H1 (cell line): ENCODE measurements around the gene GOLGA3. TPM values are rescaled to one million over a fixed set of nuclear protein-coding genes. Genes with fewer than 3 reads are reported as not detected.

ENCODE experiments used
- CTCF ChIA-PET: fragments of 300-600 bp; sonication (Branson Sonifier 250); formaldehyde crosslinking; loops from one replicate; lab custom pipeline; 2021; ENCODE audit not compliant: partially characterized antibody; lab: Charles Lee
- POLR2A ChIA-PET: fragments of 300-600 bp; sonication (Branson Sonifier 250); formaldehyde crosslinking; loops from one replicate; lab custom pipeline; 2021; ENCODE audit warnings: inconsistent platforms; ENCODE audit not compliant: partially characterized antibody; lab: Charles Lee
- DNase-seq, 2 experiments: peaks; one replicate each; pipeline versions ENCODE4 v3.0.0 to v3.0.0-alpha.2; 2010 to 2022; ENCODE audit warnings: low spot score in 2 of 2, low read depth in 1 of 2, mixed read lengths in 1 of 2
- FAIRE-seq: peaks from 2 replicates; lab custom pipeline; 2011; peaks lifted over from hg19 to GRCh38; lab: Jason Lieb, UNC
- H2AFZ ChIP-seq: 2 replicates; pipeline ENCODE4 v1.8.1; 2012; ENCODE audit warnings: low read length, inconsistent platforms
- H2AK5ac ChIP-seq: 2 replicates; pipeline ENCODE4 v1.6.1; 2013; ENCODE audit warnings: low read depth, low read length
- H2BK120ac ChIP-seq: replicated peaks from 2 replicates; pipeline ENCODE3; 2013; ENCODE audit warnings: low read depth, low read length, inconsistent platforms
- H2BK12ac ChIP-seq: 2 replicates; pipeline ENCODE4 v1.6.1; 2013; ENCODE audit warnings: low read depth, low read length
- H2BK15ac ChIP-seq: 2 replicates; pipeline ENCODE4 v1.6.1; 2013; ENCODE audit warnings: low read length
- H2BK20ac ChIP-seq: 2 replicates; pipeline ENCODE4 v1.6.1; 2013; ENCODE audit warnings: low read length
- H2BK5ac ChIP-seq: 2 replicates; pipeline ENCODE4 v1.6.1; 2013; ENCODE audit warnings: low read depth, low read length
- H3K14ac ChIP-seq: 2 replicates; pipeline ENCODE4 v1.6.1; 2013; ENCODE audit warnings: inconsistent platforms; ENCODE audit not compliant: insufficient read length
- H3K18ac ChIP-seq: 2 replicates; pipeline ENCODE4 v1.6.1; 2013; ENCODE audit warnings: low read length; ENCODE audit errors: extremely low read depth
- H3K23ac ChIP-seq: 2 replicates; pipeline ENCODE4 v1.6.1; 2013; ENCODE audit warnings: inconsistent platforms; ENCODE audit not compliant: insufficient read length
- H3K23me2 ChIP-seq: 2 replicates; pipeline ENCODE4 v1.6.1; 2013; ENCODE audit warnings: low read depth, low read length
- H3K27ac ChIP-seq: 2 replicates; pipeline ENCODE4 v1.6.1; 2011; ENCODE audit warnings: low read depth, low read length, inconsistent platforms
- H3K27me3 ChIP-seq, 4 experiments: replicated peaks in 1 of 4; 1 replicate in 1 of 4; 2 replicates in 3 of 4; pipeline versions ENCODE4 v1.6.1 to v1.8.1; 2011 to 2013; ENCODE audit warnings: low read length in 3 of 4, mild to moderate bottlenecking in 3 of 4, inconsistent platforms in 2 of 4, mixed read lengths in 2 of 4, moderate library complexity in 1 of 4; ENCODE audit not compliant: control insufficient read depth in 3 of 4, insufficient read depth in 3 of 4; ENCODE audit errors: extremely low read depth in 1 of 4
- H3K36me3 ChIP-seq, 4 experiments: 2 replicates each; pipeline versions ENCODE4 v1.6.1 to v1.8.1; 2011 to 2013; ENCODE audit warnings: mild to moderate bottlenecking in 4 of 4, low read length in 3 of 4, moderate library complexity in 2 of 4, control low read depth in 1 of 4, inconsistent platforms in 1 of 4; ENCODE audit not compliant: insufficient read depth in 4 of 4, control insufficient read depth in 2 of 4
- H3K4ac ChIP-seq: replicated peaks from 2 replicates; pipeline ENCODE3; 2013; ENCODE audit warnings: low read length, low read depth, mixed read lengths, inconsistent platforms; ENCODE audit not compliant: insufficient read length
- H3K4me1 ChIP-seq, 4 experiments: replicated peaks in 1 of 4; 1 replicate in 1 of 4; 2 replicates in 3 of 4; pipeline versions ENCODE4 v1.6.1 to v1.8.1; 2011 to 2013; ENCODE audit warnings: low read length in 3 of 4, inconsistent platforms in 2 of 4, mixed read lengths in 1 of 4; ENCODE audit not compliant: insufficient read depth in 4 of 4, control insufficient read depth in 3 of 4
- H3K4me2 ChIP-seq, 2 experiments: 2 replicates each; pipeline versions ENCODE4 v1.6.1 to v1.8.1; 2011 to 2013; ENCODE audit warnings: low read depth in 2 of 2, low read length in 2 of 2, control low read depth in 1 of 2, inconsistent platforms in 1 of 2, mild to moderate bottlenecking in 1 of 2; ENCODE audit not compliant: insufficient read depth in 1 of 2
- H3K4me3 ChIP-seq, 4 experiments: fragments of 200-600, 300-600 bp in 1 of 4; sonication (generic), shearing (Covaris generic), sonication (Bioruptor Twin) in 1 of 4; 2 replicates each; pipeline versions ENCODE4 v1.5.1 to v1.8.1; 2011 to 2016; ENCODE audit warnings: low read length in 4 of 4, low read depth in 3 of 4, control low read depth in 2 of 4, inconsistent platforms in 2 of 4, mild to moderate bottlenecking in 2 of 4, mixed read lengths in 1 of 4, moderate library complexity in 1 of 4; ENCODE audit not compliant: insufficient read depth in 2 of 4; ENCODE audit errors: extremely low read depth in 1 of 4
- H3K56ac ChIP-seq: replicated peaks from 2 replicates; pipeline ENCODE3; 2013; ENCODE audit warnings: low read depth, mild to moderate bottlenecking, mixed read lengths, low read length, inconsistent platforms; ENCODE audit not compliant: insufficient read length
- H3K79me1 ChIP-seq: 2 replicates; pipeline ENCODE4 v1.6.1; 2013; ENCODE audit warnings: low read depth, low read length, control low read depth
- H3K79me2 ChIP-seq, 2 experiments: 2 replicates each; pipeline versions ENCODE4 v1.6.1 to v1.8.1; 2012 to 2013; ENCODE audit warnings: low read length in 2 of 2, mild to moderate bottlenecking in 2 of 2, inconsistent platforms in 1 of 2; ENCODE audit not compliant: insufficient read depth in 2 of 2, control insufficient read depth in 1 of 2
- H3K9ac ChIP-seq, 4 experiments: replicated peaks in 1 of 4; 1 replicate in 1 of 4; 2 replicates in 3 of 4; pipeline versions ENCODE4 v1.6.1 to v1.8.1; 2011 to 2013; ENCODE audit warnings: low read depth in 3 of 4, low read length in 3 of 4, control low read depth in 2 of 4, mild to moderate bottlenecking in 2 of 4, moderate library complexity in 2 of 4, inconsistent platforms in 1 of 4; ENCODE audit errors: extremely low read depth in 1 of 4
- H3K9me3 ChIP-seq, 2 experiments: 2 replicates each; pipeline versions ENCODE4 v1.6.1 to v1.8.1; 2012 to 2013; ENCODE audit warnings: mild to moderate bottlenecking in 2 of 2, moderate library complexity in 2 of 2, control low read depth in 1 of 2, inconsistent platforms in 1 of 2, low read depth in 1 of 2, low read length in 1 of 2, mixed read lengths in 1 of 2; ENCODE audit not compliant: insufficient read depth in 2 of 2
- H4K20me1 ChIP-seq, 2 experiments: replicated peaks in 1 of 2; 2 replicates each; pipeline versions ENCODE3 to v1.8.1; 2011 to 2013; ENCODE audit warnings: inconsistent platforms in 2 of 2, low read length in 2 of 2, mild to moderate bottlenecking in 1 of 2; ENCODE audit not compliant: insufficient read depth in 2 of 2, control insufficient read depth in 1 of 2
- H4K5ac ChIP-seq: 2 replicates; pipeline ENCODE4 v1.6.1; 2013; ENCODE audit warnings: low read length, low read depth, mixed read lengths, inconsistent platforms; ENCODE audit not compliant: insufficient read length
- H4K8ac ChIP-seq: 2 replicates; pipeline ENCODE4 v1.8.0; 2013; ENCODE audit warnings: mild to moderate bottlenecking, moderate library complexity, low read length, inconsistent platforms; ENCODE audit not compliant: insufficient read depth; ENCODE audit errors: extremely low read depth
- H4K91ac ChIP-seq: replicated peaks from 2 replicates; pipeline ENCODE3; 2013; ENCODE audit warnings: low read length, mixed read lengths, inconsistent platforms; ENCODE audit not compliant: insufficient read length
- BACH1 ChIP-seq: IDR thresholded peaks from 2 replicates; pipeline ENCODE4 v1.6.1; 2012; ENCODE audit warnings: low read length, improper control_type of control experiment
- CBX8 ChIP-seq: fragments of 300-800, 300-1000 bp; sonication (generic); IDR thresholded peaks from 2 replicates; pipeline ENCODE4 v1.7.1; 2016; ENCODE audit warnings: low read depth, low read length, borderline replicate concordance
- EP300 ChIP-seq, 2 experiments: IDR thresholded peaks; 1 replicate in 1 of 2; 2 replicates in 1 of 2; pipeline ENCODE4 v1.6.1; 2011 to 2012; ENCODE audit warnings: low read depth in 2 of 2, low read length in 2 of 2, mild to moderate bottlenecking in 2 of 2, borderline replicate concordance in 1 of 2, inconsistent platforms in 1 of 2, moderate library complexity in 1 of 2
- JUN ChIP-seq: IDR thresholded peaks from 2 replicates; pipeline ENCODE4 v1.6.1; 2011; ENCODE audit warnings: low read depth, mild to moderate bottlenecking, improper control_type of control experiment, low read length
- JUND ChIP-seq: IDR thresholded peaks from 2 replicates; pipeline ENCODE4 v1.6.1; 2011; ENCODE audit warnings: mild to moderate bottlenecking, improper control_type of control experiment, low read length
- PHF8 ChIP-seq: fragments of 200-600 bp; sonication (generic); conservative IDR thresholded peaks from 2 replicates; pipeline ENCODE4 v1.7.1; 2012; ENCODE audit warnings: low read depth, mild to moderate bottlenecking, inconsistent platforms, low read length, moderate library complexity
- POLR2A ChIP-seq, 2 experiments: IDR thresholded peaks; 1 replicate in 1 of 2; 2 replicates in 1 of 2; pipeline ENCODE4 v1.6.1; 2011; ENCODE audit warnings: low read depth in 2 of 2, low read length in 2 of 2, mild to moderate bottlenecking in 2 of 2; ENCODE audit errors: control extremely low read depth in 1 of 2
- POU5F1 ChIP-seq: IDR thresholded peaks from 2 replicates; pipeline ENCODE4 v1.6.1; 2011; ENCODE audit warnings: low read depth, mild to moderate bottlenecking, low read length, moderate library complexity
- RBBP5 ChIP-seq: IDR thresholded peaks from 2 replicates; pipeline ENCODE4 v1.7.1; 2012; ENCODE audit warnings: low read depth, mild to moderate bottlenecking, inconsistent platforms, low read length, moderate library complexity, borderline replicate concordance
- SIRT6 ChIP-seq: IDR thresholded peaks from one replicate; pipeline ENCODE4 v1.7.1; 2012; ENCODE audit warnings: low read length, inconsistent platforms
- SIX5 ChIP-seq: IDR thresholded peaks from 2 replicates; pipeline ENCODE4 v1.6.1; 2011; ENCODE audit warnings: mild to moderate bottlenecking, low read depth, low read length
- SRF ChIP-seq: IDR thresholded peaks from 2 replicates; pipeline ENCODE4 v1.6.1; 2011; ENCODE audit warnings: mild to moderate bottlenecking, low read depth, low read length, moderate library complexity
- TAF1 ChIP-seq: IDR thresholded peaks from 2 replicates; pipeline ENCODE4 v1.6.1; 2011; ENCODE audit warnings: mild to moderate bottlenecking, low read depth, low read length
- TAF7 ChIP-seq: optimal IDR thresholded peaks from 2 replicates; pipeline ENCODE3; 2011; ENCODE audit warnings: low read depth, mild to moderate bottlenecking, inconsistent platforms, low read length, moderate library complexity, borderline replicate concordance
- TEAD4 ChIP-seq: IDR thresholded peaks from 2 replicates; pipeline ENCODE4 v1.6.1; 2012; ENCODE audit warnings: low read depth, low read length, inconsistent platforms, mixed read lengths
- WGBS, 2 experiments: shearing (Covaris generic) in 1 of 2; methylation state at CpG; one replicate each; pipeline versions ENCODE4 v1.1.6 to v1.1.7; 2013 to 2015; ENCODE audit warnings: low lambda C conversion rate in 2 of 2, mixed read lengths in 2 of 2, inconsistent platforms in 1 of 2, low coverage in 1 of 2, missing lambda C conversion rate in 1 of 2; ENCODE audit not compliant: insufficient replicate concordance in 2 of 2, insufficient coverage in 1 of 2, insufficient read length in 1 of 2; ENCODE audit errors: extremely low coverage in 1 of 2, missing lambda C conversion rate in 1 of 2; 5-methylcytosine and 5-hydroxymethylcytosine counted together
- polyA plus RNA-seq, 7 experiments: library from polyadenylated mRNA; depleted of rRNA in 3 of 7; stranded (reverse) in 5 of 7; unstranded in 2 of 7; fragments of >200 nt in 5 of 7; fragments of 200-250 nt in 2 of 7; gene quantifications; 1 replicate in 5 of 7; 2 replicates in 1 of 7; 4 replicates in 1 of 7; pipeline versions ENCODE4 v1.2.1 to v1.2.3, GENCODE V29; 2011 to 2013; ENCODE audit warnings: missing spikeins in 2 of 7, mixed read lengths in 2 of 7
- total RNA-seq: library from RNA; stranded (reverse); fragmentation: NEBNext Ultra II Directional; extraction: Animal tissue kit (Norgen Biotek cat#: 25700); gene quantifications from 2 replicates; pipeline ENCODE4 v1.2.1, GENCODE V29; 2021

Gene GOLGA3
- total and polyA plus RNA-seq, 2 of the 8 experiments (the other 6 are each of a cell fraction or from before 2014, with no cell fraction given), result 6.4 to 33.1 TPM

- H2AFZ ChIP-seq, result no peak overlapping the region
- no peak overlapping the region for H3K4me2 ChIP-seq
- POLR2A ChIA-PET, result interaction anchor here (0.6 to 1.1 kb wide), 3 partner anchors 10 to 13 kb away, joined by 3 read pairs; no protein-coding TSS in a partner anchor
- H2BK15ac ChIP-seq, result no peak overlapping the region
- CTCF ChIA-PET, result no interaction called here
- no peak overlapping the region for H2BK5ac ChIP-seq
- no peak overlapping the region for H2AK5ac ChIP-seq
- H2BK120ac ChIP-seq, result no peak overlapping the region
- H3K56ac ChIP-seq, result no peak overlapping the region
- DNase-seq (no peak), FAIRE-seq (no peak)
- no peaks in the 10 kb centered on the region for H3K23me2 ChIP-seq
- WGBS, 2 experiments, result 94% methylated on average over 12 of the region's 12 CpGs; no CpG with 5 or more reads in 1 of the 2 experiments
- no peak overlapping the region; the same call in 1 of the 2 replicates for H4K8ac ChIP-seq
- no peak overlapping the region for H3K9ac ChIP-seq
- no peak overlapping the region for H4K5ac ChIP-seq
- H3K4me1 ChIP-seq, result no peaks in the 10 kb centered on the region; a peak in 1 of 7 replicates
- H3K4ac ChIP-seq, result no peak overlapping the region
- H3K27me3 ChIP-seq, result no peaks in the 10 kb centered on the region
- no peak overlapping the region for H3K18ac ChIP-seq
- H3K9me3 ChIP-seq, result peaks cover 0 to 8% of the 10 kb centered on the region in 2 experiments; a peak in 1 of 4 replicates
- no peak overlapping the region for H2BK12ac ChIP-seq
- no peak overlapping the region for H4K91ac ChIP-seq
- no peak overlapping the region for H3K27ac ChIP-seq
- H4K20me1 ChIP-seq, result peaks cover 3 to 19% of the 10 kb centered on the region in 2 experiments
- peaks cover 23 to 79% (median 52%) of the 10 kb centered on the region in 4 experiments for H3K36me3 ChIP-seq
- no peak overlapping the region for H2BK20ac ChIP-seq
- no peak overlapping the region for H3K14ac ChIP-seq
- no peak overlapping the region for H3K4me3 ChIP-seq
- no peak overlapping the region for H3K23ac ChIP-seq
- H3K79me1 ChIP-seq, result no peaks in the 10 kb centered on the region
- no peaks in the 10 kb centered on the region; a peak in 1 of 4 replicates for H3K79me2 ChIP-seq
- TF ChIP-seq BACH1 (no peak), SIRT6 (no peak), PHF8 (no peak), TAF7 (no peak), EP300 (IDR thresholded peaks at IDR 0.05; ENCODE audit: borderline replicate concordance in 1 of 2, low read depth in 2 of 2, low read length in 2 of 2) (no peak), TAF1 (no peak), POU5F1 (no peak), POLR2A (IDR thresholded peaks at IDR 0.05; ENCODE audit: control extremely low read depth in 1 of 2, low read depth in 2 of 2, low read length in 2 of 2) (no peak), RBBP5 (no peak), TEAD4 (no peak), JUND (no peak), CBX8 (no peak), SRF (no peak), SIX5 (no peak), JUN (no peak)
Observed at GRCh38 chr12:132726386-132726785, 102.3 kb downstream of the GOLGA3 start.
